HEK293T (cell line): ENCODE data around the gene EPB41L4B.

ENCODE experiments used
- CTCF ChIA-PET: fragments of 350-600 bp; formaldehyde crosslinking; extraction: SDS; loops from one replicate; lab custom pipeline; 2021; ENCODE audit warnings: antibody characterized with exemption, inconsistent platforms; lab: Yijun Ruan, JAX
- POLR2A ChIA-PET: fragments of 350-600 bp; formaldehyde crosslinking; extraction: SDS; loops from one replicate; lab custom pipeline; 2020; ENCODE audit warnings: antibody characterized with exemption, inconsistent platforms; lab: Yijun Ruan, JAX
- DNase-seq: peaks from one replicate; pipeline ENCODE4 v3.0.0; 2012; ENCODE audit warnings: mixed read lengths; ENCODE audit errors: extremely low spot score
- ARNT ChIP-seq: fragments of 450-650 bp; IDR thresholded peaks from 2 replicates; pipeline ENCODE4 v1.6.1; 2017; ENCODE audit warnings: mild to moderate bottlenecking
- BHLHE40 ChIP-seq: fragments of 450-650 bp; IDR thresholded peaks from 2 replicates; pipeline ENCODE4 v1.6.1; 2016; ENCODE audit warnings: mild to moderate bottlenecking, moderate library complexity, borderline replicate concordance
- CTBP1 ChIP-seq: fragments of 450-650 bp; IDR thresholded peaks from 2 replicates; pipeline ENCODE4 v1.6.1; 2016; ENCODE audit warnings: borderline replicate concordance
- ELF4 ChIP-seq: fragments of 450-650 bp; IDR thresholded peaks from 2 replicates; pipeline ENCODE4 v1.6.1; 2017; ENCODE audit warnings: antibody characterized with exemption
- FOXA1 ChIP-seq: fragments of 450-650 bp; IDR thresholded peaks from 2 replicates; pipeline ENCODE4 v1.6.1; 2016; ENCODE audit warnings: mild to moderate bottlenecking
- FOXK2 ChIP-seq: fragments of 450-650 bp; IDR thresholded peaks from 2 replicates; pipeline ENCODE4 v1.6.1; 2016; ENCODE audit warnings: mild to moderate bottlenecking
- FOXM1 ChIP-seq: fragments of 450-650 bp; IDR thresholded peaks from 2 replicates; pipeline ENCODE4 v1.6.1; 2017; ENCODE audit warnings: mild to moderate bottlenecking, borderline replicate concordance
- HDGF ChIP-seq: fragments of 450-650 bp; IDR thresholded peaks from 2 replicates; pipeline ENCODE4 v1.6.1; 2017; ENCODE audit warnings: antibody characterized with exemption, borderline replicate concordance
- L3MBTL2 ChIP-seq: fragments of 450-650 bp; conservative IDR thresholded peaks from 2 replicates; pipeline ENCODE4 v1.6.1; 2016; ENCODE audit warnings: mild to moderate bottlenecking
- LEF1 ChIP-seq: fragments of 450-650 bp; IDR thresholded peaks from 2 replicates; pipeline ENCODE4 v1.6.1; 2017; ENCODE audit warnings: mild to moderate bottlenecking, borderline replicate concordance
- NFRKB ChIP-seq: fragments of 450-650 bp; IDR thresholded peaks from 2 replicates; pipeline ENCODE4 v1.6.1; 2016; ENCODE audit warnings: mild to moderate bottlenecking, moderate library complexity
- SP1 ChIP-seq: fragments of 450-650 bp; IDR thresholded peaks from 2 replicates; pipeline ENCODE4 v1.6.1; 2017
- SUZ12 ChIP-seq: fragments of 450-650 bp; IDR thresholded peaks from 2 replicates; pipeline ENCODE4 v1.6.1; 2016; ENCODE audit warnings: mild to moderate bottlenecking
- TARDBP ChIP-seq: fragments of 450-650 bp; IDR thresholded peaks from 2 replicates; pipeline ENCODE4 v1.6.1; 2016
- ZNF384 ChIP-seq: fragments of 450-650 bp; IDR thresholded peaks from 2 replicates; pipeline ENCODE4 v1.6.1; 2016
- TF ChIP-seq, protein P1 (sequence below): fragments of 450-650 bp; IDR thresholded peaks from 2 replicates; pipeline ENCODE4 v1.6.1; 2016

EPB41L4B gene

DNA sequence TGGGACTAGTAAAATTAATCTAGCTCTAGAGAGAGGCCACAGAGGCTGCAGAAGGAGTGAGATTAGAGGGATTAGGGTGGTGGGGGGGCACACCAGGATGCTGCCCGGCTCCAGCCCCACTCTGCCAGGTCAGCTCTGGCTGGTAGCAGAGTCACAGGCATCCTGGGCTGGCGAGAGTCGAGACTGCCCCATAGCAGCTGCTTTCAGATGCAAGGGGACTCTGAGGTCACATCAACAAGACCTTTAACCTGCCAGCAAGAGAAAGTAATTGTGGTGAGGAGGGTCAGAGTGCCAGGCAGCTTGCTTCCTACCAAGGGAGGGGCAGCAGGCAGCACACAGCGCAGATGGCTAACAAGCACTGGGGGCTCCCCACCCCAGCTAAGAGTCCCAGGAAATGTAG lies 7.5 kb downstream of the EPB41L4B start:
- CTCF ChIA-PET = no interaction called here
- POLR2A ChIA-PET = no interaction called here
- no peak for DNase-seq
- TF ChIP-seq TARDBP (no peak), LEF1 (no peak), NFRKB (no peak), SP1 (no peak), ELF4 (no peak), FOXA1 (no peak), SUZ12 (no peak), HDGF (no peak), ZNF384 (no peak), L3MBTL2 (no peak), FOXK2 (no peak), BHLHE40 (no peak)
- TF ChIP-seq, protein P1, sequence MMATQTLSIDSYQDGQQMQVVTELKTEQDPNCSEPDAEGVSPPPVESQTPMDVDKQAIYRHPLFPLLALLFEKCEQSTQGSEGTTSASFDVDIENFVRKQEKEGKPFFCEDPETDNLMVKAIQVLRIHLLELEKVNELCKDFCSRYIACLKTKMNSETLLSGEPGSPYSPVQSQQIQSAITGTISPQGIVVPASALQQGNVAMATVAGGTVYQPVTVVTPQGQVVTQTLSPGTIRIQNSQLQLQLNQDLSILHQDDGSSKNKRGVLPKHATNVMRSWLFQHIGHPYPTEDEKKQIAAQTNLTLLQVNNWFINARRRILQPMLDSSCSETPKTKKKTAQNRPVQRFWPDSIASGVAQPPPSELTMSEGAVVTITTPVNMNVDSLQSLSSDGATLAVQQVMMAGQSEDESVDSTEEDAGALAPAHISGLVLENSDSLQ = no peak

DNA sequence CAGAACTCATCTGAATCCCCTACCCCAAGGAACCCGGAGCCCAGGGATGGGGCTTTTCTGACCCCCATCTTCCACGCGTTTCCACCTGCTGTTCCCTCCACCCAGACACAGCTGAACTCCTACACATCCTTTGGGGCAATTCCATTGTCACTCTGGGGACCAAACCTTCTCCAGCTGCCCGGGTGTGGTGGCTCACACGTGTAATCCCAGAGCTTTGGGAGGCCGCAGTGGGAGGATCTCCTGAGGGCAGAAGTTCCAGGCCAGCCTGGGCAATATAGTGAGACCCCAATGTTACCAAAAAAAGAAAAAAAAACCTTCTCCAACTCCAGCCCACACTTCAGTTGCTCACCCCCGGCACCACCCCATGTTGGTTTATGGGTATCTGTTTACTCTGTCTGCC lies 8.1 kb downstream of the EPB41L4B start:
- POLR2A ChIA-PET = no interaction called here
- TF ChIP-seq ARNT (no peak), HDGF (no peak), L3MBTL2 (no peak), BHLHE40 (no peak), FOXA1 (no peak), NFRKB (no peak), TARDBP (no peak)
- TF ChIP-seq, protein P1 = no peak
- CTCF ChIA-PET = no interaction called here

DNA sequence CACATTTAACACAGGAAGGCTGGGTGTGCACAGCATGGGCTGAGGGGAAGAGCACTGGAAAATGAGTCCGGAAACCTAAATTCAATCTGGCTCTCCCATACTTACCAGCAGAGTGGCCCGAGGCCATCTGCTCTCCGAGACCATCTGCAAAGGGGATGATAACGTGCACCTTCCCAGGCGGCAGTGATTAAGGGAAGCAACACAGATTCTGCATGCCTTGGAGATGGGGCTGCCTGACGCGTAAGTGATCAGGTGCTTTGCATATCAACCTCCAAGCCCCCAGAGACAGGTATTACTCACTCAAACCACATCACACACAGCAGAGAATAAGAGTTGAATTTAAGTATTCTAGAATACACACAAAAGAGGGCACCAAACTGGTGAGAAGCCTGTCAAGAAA lies 9.1 kb downstream of the EPB41L4B start:
- ChIA-PET POLR2A (no interaction called here), CTCF (no interaction called here)
- DNase-seq = no peak
- no peak for TF ChIP-seq L3MBTL2
- TF ChIP-seq NFRKB = no peak
- no peak for TF ChIP-seq BHLHE40
- no peak for TF ChIP-seq ELF4
- no peak for TF ChIP-seq ZNF384
- no peak for TF ChIP-seq ARNT
- no peak for TF ChIP-seq SP1
- TF ChIP-seq, protein P1 = no peak
- no peak for TF ChIP-seq HDGF
- no peak for TF ChIP-seq FOXK2
- no peak for TF ChIP-seq FOXA1
- no peak for TF ChIP-seq CTBP1
- no peak for TF ChIP-seq LEF1
- TF ChIP-seq FOXM1 = no peak
- no peak for TF ChIP-seq TARDBP
- no peak for TF ChIP-seq SUZ12

More for the DNA sequence above, 8.1 kb downstream of the EPB41L4B start:
- no peak for DNase-seq

DNA sequence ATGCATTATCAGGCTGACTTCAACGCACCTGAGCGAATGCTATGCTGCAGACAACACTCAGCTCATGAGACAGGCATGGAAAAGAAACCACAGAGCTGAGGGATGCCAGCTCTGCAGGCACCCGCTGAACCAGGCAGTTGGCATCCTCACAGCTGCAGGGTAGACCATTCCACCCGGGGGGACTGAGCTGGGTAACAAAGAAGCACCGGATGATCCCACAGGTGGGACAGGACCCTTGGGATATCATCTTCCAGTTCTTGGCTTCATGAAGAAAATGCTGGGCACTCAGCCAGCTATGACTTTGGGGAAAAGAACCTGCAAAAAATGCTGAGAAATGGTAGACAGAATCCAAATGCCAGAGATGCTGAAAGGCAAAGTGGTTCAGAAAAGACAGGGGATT lies 9.6 kb downstream of the EPB41L4B start:
- no peak for TF ChIP-seq FOXA1
- TF ChIP-seq, protein P1 = no peak
- TF ChIP-seq ARNT = no peak
- TF ChIP-seq SP1 = no peak
- no peak for TF ChIP-seq CTBP1
- TF ChIP-seq SUZ12 = no peak
- POLR2A ChIA-PET = no interaction called here
- no peak for DNase-seq
- CTCF ChIA-PET = no interaction called here

DNA sequence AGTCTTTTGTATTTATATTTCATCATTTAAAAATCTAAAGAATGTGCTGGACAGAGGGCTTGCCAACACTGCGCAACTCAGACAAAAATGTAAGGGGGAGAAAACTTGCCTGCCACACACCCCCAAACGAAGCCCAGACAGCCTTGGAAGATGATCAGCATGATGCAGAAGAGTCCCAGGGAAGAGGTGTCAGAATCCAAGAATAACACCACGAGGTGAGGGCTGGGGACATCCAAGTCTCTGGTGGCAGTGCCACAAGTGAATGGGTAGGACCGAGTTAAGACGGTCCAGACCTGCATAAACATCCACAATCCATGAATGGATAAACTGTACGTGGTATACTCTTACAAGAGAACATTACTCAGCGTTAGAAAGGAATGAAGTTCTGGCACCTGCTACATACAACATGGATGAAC lies 10.4 kb downstream of the EPB41L4B start:
- POLR2A ChIA-PET = no interaction called here

DNA sequence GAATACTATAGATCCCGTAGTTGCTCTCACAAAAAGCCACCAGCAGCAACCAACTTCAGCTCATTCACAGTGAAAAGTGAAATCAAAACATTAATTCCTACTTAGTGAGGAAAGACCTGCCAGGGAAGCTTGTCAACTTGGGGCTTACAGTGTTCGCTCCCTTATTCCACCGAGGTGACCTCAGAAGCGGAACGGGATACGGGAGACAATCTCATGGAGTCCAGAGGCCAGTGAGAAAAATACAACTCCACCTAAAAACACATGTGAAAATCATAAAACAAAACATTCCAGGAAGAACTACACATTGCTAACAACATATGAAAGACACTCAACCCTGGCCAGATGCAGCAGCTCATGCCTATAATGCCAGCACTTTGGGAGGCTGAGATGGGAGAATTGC lies 11.6 kb downstream of the EPB41L4B start:
- no peak for DNase-seq
- no peak for TF ChIP-seq CTBP1
- TF ChIP-seq ARNT = no peak
- no peak for TF ChIP-seq NFRKB
- CTCF ChIA-PET = interaction anchor here (0.5 to 0.9 kb wide), 2 partner anchors 12 to 160 kb away, joined by 3 read pairs; no protein-coding TSS in a partner anchor
- POLR2A ChIA-PET = no interaction called here

More for the DNA sequence above, 10.4 kb downstream of the EPB41L4B start:
- CTCF ChIA-PET = no interaction called here
- no peak for TF ChIP-seq TARDBP
- no peak for TF ChIP-seq LEF1
- no peak for TF ChIP-seq NFRKB
- no peak for TF ChIP-seq BHLHE40
- no peak for TF ChIP-seq FOXA1
- no peak for TF ChIP-seq FOXM1
- TF ChIP-seq ARNT = no peak
- DNase-seq = no peak
